ENCODE results near the gene KCNK18. TPM values are rescaled to one million over a fixed set of nuclear protein-coding genes. Genes with fewer than 3 reads are reported as not detected.

The KCNK18 gene
- polyA plus RNA-seq, 2 of the 4 experiments (the other 2 are of a cell fraction) = not detected

DNA sequence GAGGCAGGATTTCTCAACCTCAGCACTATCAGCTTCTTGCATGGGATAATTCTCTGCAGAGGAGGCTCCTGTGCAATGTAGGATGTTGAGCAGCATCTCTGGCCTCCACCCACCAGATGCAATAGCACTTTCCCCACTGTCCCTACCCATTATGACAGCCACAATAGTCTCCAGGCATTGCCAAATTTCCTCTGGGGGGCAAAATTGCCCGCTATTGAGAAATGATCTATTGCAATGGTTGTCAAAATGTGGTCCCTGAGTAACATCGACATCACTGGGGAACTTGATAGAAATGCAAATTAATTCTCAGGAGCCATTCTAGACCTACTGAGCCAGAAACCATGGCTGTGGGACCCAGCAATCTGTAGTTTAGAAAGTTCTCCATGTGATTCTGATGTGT, 7.0 kb downstream of the KCNK18 start:
- no peak for FAIRE-seq
- WGBS (ENCODE audit: missing lambda C conversion rate) = 25% methylated on average over 2 of the region's 2 CpGs
- POLR2A ChIA-PET = no interaction called here

DNA sequence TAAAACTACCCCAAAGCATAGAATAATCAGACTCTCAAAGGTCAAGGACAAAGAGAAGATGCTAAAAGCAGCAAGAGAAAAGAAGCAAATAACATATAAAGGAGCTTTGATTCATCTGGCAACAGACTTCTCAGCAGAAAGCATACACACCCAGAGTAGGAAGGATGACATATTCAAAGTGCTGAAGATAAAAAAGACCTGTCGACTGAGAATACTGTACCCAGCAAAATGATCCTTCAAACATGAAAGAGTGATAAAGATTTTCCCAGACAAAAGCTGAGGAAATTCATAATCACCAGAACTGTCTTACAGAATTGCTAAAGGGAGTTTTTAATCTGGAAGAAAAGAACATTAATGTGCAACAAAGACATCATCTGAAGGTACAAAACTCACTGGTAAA, 14.9 kb downstream of the KCNK18 start:
- H3K27ac ChIP-seq = no peak overlapping the region
- POLR2A ChIA-PET = no interaction called here
- CTCF ChIA-PET = interaction anchor here (1.8 kb wide), 1 partner anchor 9 kb away, joined by 4 read pairs; no protein-coding TSS in a partner anchor
- DNase-seq (ENCODE audit: low read depth in 1 of 2, low spot score in 1 of 2) (no peak), ATAC-seq (no peak), FAIRE-seq (no peak)
- peaks cover 14% of the 10 kb centered on the region for H3K4me1 ChIP-seq
- 31% methylated on average over 1 of the region's 1 CpG for WGBS (ENCODE audit: missing lambda C conversion rate)
- no peak overlapping the region for H3K4me2 ChIP-seq
- no peak overlapping the region for H3K4me3 ChIP-seq
- peaks cover 22% of the 10 kb centered on the region for H3K9me3 ChIP-seq
- TF ChIP-seq ZFP36 (IDR thresholded peaks at IDR 0.05; ENCODE audit: borderline replicate concordance, partially characterized antibody) (no peak), PBX3 (IDR thresholded peaks at IDR 0.05) (no peak), CTCF (IDR thresholded peaks at IDR 0.05) (no peak), ELK1 (IDR thresholded peaks at IDR 0.05; ENCODE audit: low read depth, low read length) (no peak), TFCP2L1 (CRISPR knock-in tag; IDR thresholded peaks at IDR 0.05) (no peak)

More for the DNA sequence above, 7.0 kb downstream of the KCNK18 start:
- CTCF ChIA-PET = interaction anchor here (1.1 to 13.3 kb wide), 3 partner anchors 12 to 408 kb away, joined by 3 to 102 read pairs (median 9); no protein-coding TSS in a partner anchor
- Histone ChIP-seq H3K4me2 (no peak overlapping the region), H3K9me3 (peaks cover 5% of the 10 kb centered on the region; the same call in 2 of the 3 replicates), H3K4me3 (no peak overlapping the region), H3K27ac (no peak overlapping the region), H3K4me1 (no peaks in the 10 kb centered on the region)
- TF ChIP-seq, protein P1, sequence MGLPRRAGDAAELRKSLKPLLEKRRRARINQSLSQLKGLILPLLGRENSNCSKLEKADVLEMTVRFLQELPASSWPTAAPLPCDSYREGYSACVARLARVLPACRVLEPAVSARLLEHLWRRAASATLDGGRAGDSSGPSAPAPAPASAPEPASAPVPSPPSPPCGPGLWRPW (IDR thresholded peaks at IDR 0.05) = no peak
- no peak for TF ChIP-seq RNF2 (IDR thresholded peaks at IDR 0.05; ENCODE audit: borderline replicate concordance, low read depth)
- TF ChIP-seq, protein P2, sequence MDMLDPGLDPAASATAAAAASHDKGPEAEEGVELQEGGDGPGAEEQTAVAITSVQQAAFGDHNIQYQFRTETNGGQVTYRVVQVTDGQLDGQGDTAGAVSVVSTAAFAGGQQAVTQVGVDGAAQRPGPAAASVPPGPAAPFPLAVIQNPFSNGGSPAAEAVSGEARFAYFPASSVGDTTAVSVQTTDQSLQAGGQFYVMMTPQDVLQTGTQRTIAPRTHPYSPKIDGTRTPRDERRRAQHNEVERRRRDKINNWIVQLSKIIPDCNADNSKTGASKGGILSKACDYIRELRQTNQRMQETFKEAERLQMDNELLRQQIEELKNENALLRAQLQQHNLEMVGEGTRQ (IDR thresholded peaks at IDR 0.05) = no peak
- TF ChIP-seq EHMT2 (IDR thresholded peaks at IDR 0.05; ENCODE audit: low read depth) = no peak
- TF ChIP-seq KDM5A (IDR thresholded peaks at IDR 0.05) = no peak
- no peak for TF ChIP-seq NR3C1 (IDR thresholded peaks at IDR 0.05)
- ATAC-seq (no peak), DNase-seq (ENCODE audit: low read depth in 1 of 2, low spot score in 1 of 2) (no peak)

- CTCF ChIA-PET = interaction anchor here (0.6 to 7.3 kb wide), 4 partner anchors 12 to 191 kb away, joined by 3 to 221 read pairs (median 54); partner anchors contain the start of gene KCNK18
- peaks cover 21% of the 10 kb centered on the region for H3K4me1 ChIP-seq
- 14% methylated on average over 1 of the region's 1 CpG for WGBS (ENCODE audit: missing lambda C conversion rate)
- H3K4me2 ChIP-seq = peak overlapping the region; percentile 46
- FAIRE-seq = no peak
- POLR2A ChIA-PET = no interaction called here
- no peak overlapping the region for H3K4me3 ChIP-seq
- H3K9me3 ChIP-seq = peaks cover 22% of the 10 kb centered on the region
- no peak overlapping the region for H3K27ac ChIP-seq
- TF ChIP-seq CHD4 (IDR thresholded peaks at IDR 0.05; ENCODE audit: borderline replicate concordance) = no peak
- no peak for TF ChIP-seq ZFP36 (IDR thresholded peaks at IDR 0.05; ENCODE audit: borderline replicate concordance, partially characterized antibody)
- no peak for TF ChIP-seq GATA3 (IDR thresholded peaks at IDR 0.05; ENCODE audit: borderline replicate concordance)
- no peak for TF ChIP-seq TP53 (CRISPR knock-in tag; IDR thresholded peaks at IDR 0.05)
- no peak for TF ChIP-seq HOXB5 (CRISPR knock-in tag; IDR thresholded peaks at IDR 0.05)
- no peak for ATAC-seq
- peak; percentile 31 to 44 for DNase-seq (ENCODE audit: low read depth in 1 of 2, low spot score in 1 of 2)
Observed at GRCh38 chr10:117214401-117214800, 17.1 kb downstream of the KCNK18 start.

Data from A549 (cell line).